GM18861 (cell line): Measurements from ENCODE around the gene OGG1.
"Not testable (repeated sequence)": the region's sequence is repeated elsewhere in the genome, so short reads cannot be mapped to it uniquely, and the experiment has no call there.

Experiments used
- ATAC-seq: cut with Tn5 transposase; IDR thresholded peaks from one replicate; pipeline ENCODE4 v1.9.1; 2021; ENCODE audit not compliant: unreplicated experiment

The OGG1 gene

GRCh38 chr3:9760779-9761505 lies 11.2 kb downstream of the OGG1 start:
- ATAC-seq, result no peak

GRCh38 chr3:9761919-9762318 lies 12.2 kb downstream of the OGG1 start:
- ATAC-seq, result no peak

DNA sequence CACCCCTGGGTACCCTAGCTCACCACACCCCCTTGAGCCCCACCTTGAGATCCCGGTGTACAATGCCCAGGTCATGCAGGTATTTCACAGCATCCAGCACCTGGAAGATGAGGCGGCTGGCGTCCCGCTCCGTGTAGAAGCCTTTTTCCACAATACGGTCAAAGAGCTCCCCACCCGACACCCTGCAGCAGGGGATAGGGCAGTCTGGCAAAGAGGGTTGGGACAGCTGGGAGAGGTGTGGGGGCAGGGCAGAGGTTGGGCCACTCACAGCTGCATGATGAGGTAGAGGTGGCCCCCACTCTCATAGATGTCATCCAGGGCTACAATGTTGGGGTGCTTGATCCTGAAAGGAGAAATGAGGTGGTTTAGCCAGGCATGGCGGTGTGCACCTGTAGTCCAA lies 13.1 kb downstream of the OGG1 start:
- no peak for ATAC-seq

GRCh38 chr3:9765865-9766264 lies 16.1 kb downstream of the OGG1 start:
- ATAC-seq, result no peak

GRCh38 chr3:9767418-9767817 lies 17.7 kb downstream of the OGG1 start:
- no peak for ATAC-seq

- ATAC-seq, result no peak
These were observed 18.5 kb downstream of the OGG1 start for GRCh38 chr3:9768141-9768775.

- ATAC-seq, result no peak
These were observed 19.3 kb downstream of the OGG1 start for GRCh38 chr3:9769012-9769411.

DNA sequence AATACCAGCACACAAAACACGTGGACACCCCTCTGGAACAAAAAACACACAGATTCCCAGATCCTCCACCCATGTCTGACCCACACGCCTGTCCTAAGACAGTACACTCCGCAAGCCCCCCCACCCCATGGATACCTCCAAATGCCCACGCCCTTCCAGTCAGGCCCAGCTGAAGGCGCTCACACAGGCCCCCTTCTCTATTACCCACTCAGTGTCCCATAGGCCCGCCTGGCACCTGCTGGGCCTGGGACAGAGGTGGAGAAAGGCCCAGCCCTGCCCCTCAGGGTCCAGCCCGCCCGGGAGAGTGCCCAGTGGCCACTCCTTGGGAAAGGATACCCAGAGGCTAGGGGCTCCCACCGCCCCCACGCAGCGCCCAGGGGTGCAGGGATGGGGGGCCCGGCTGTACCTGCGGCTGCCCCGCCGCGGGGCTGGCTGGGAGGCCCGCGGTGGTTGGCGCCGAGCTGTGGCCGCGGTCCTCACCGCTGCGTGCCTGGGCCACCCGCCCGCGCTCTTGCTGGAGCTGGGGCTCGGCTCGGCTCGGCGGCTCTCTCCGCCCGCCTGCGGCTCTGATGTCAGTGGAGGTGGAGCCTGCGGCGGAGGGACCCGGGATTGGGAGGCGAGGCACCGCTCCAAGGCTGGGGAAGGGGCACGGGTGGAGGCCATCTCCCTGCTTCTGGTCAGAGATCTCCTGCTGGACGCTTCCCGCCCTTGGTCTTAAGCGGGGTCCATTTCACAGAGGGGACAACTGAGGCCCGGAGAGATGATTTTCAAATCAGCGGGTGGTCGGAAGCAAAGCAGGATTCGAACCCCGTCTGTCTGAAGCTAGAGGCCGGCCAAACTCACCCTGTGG lies 19.9 kb downstream of the OGG1 start, which contains the start of gene CAMK1:
CAMK1 (minus strand) TSS at position 522 of the 850 bp plus-strand sequence. CDS start 2,198 bp downstream, outside the sequence.
- no peak for ATAC-seq

DNA sequence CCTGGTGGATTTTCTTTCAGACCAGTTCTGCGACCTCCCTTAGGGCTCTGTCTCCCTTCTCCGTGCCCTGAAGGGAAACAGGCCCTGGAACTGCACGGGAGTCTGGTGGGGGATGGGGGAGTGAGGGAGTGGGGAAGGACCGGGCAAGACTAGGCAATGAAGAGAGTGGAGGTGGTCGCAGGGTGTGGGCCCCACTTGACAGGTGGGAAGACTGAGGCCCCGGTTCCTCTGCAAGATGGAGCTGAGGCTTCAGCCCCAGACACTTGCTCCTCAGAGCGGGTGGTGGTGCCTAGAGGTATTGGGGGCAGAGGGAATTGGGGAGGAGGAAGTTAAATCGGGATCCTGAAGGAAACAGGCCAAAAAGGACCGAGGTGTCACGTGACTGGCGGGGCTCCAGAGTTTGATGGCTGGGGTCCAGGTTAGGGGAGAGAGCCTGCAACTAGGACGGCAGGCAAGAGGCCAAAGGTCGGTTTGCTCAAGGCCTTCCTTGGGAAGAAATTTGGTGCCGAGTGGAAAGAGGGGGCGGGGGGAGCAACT lies 20.6 kb downstream of the OGG1 start:
- ATAC-seq, result no peak

DNA sequence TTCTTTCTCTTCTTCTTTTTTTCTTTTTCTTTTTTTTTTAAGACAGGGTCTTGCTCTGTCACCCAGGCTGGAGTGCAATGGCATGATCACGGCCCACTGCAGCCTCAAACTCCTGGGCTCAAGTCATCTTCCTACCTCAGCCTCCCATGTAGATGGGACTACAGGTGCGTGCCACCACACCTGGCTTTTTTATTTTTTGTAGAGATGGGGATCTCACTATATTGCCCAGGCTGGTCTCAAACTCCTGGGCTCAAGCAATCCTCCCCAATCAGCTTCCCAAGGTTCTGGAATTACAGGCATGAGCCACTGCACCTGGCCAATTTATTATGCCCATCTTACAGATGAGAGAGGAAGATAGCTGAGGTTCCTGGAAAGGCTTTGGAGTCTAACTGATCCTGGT lies 21.3 kb downstream of the OGG1 start:
- not testable (repeated sequence) for ATAC-seq

- ATAC-seq, result no peak
These were observed 27.3 kb downstream of the OGG1 start for GRCh38 chr3:9776896-9777693.

- no peak for ATAC-seq
These were observed 27.9 kb downstream of the OGG1 start for GRCh38 chr3:9777694-9778021.

- no peak for ATAC-seq
These were observed 28.7 kb downstream of the OGG1 start for GRCh38 chr3:9778143-9779074.

DNA sequence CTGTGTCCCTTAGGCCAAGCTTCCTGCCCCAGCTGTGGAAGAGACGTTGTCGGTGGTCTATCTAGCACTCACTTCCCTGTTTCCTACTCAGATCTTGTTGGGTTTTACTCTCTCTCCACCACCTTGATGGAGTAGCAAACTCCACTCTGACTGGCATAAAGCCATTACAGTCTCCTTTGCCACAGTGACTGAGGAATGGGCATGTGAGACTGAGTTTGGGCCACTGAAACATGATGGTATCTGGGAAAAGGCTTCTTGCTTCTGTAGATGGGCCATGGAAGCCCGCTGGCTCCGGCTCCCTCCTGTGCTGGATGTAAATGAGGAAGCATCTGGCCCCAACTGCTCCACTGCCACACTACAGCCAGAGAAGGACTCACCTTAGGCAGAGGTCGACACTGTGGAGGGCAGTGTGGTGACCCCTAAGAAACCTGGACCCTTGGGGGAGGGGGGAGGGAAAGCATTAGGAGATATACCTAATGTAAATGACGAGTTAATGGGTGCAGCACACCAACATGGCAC lies 29.4 kb downstream of the OGG1 start:
- no peak for ATAC-seq

DNA sequence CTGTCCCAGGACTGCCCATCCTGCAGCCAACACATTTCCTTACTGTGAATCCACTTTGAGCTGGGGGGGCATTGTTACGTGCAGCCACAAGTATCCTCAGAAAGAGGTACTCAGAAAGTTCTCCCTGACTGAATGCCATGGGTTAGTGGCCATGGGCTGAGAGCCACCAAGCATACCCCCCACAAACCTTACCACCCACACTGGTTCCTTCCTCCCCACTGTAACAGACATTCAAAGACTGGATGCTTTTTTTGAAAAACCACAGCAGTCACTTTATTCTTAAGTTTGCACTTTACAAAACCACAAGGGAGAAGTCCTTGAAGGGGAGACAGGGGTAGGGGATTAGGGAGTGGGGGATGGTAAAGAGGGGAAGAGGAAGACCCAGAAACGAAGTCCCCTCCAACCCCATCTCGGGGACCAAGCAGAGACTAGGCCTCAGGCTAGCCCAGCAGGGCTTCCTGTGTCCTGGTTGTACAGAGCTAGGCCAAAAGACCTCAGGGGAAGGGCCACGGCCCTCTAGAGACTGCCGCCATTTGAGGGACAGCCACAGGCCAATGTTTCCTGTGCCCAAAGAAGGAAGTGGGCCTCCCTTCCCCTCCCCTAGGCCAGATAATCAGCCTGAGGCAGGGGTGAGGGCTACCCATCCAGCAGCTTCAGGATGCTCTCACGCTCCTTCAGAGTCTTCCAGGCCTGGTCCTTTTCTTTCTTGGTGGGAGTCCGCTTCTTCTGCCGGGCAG lies 30.1 kb downstream of the OGG1 start:
- peak; percentile 69 for ATAC-seq

GRCh38 chr3:9780458-9780812 lies 30.7 kb downstream of the OGG1 start:
- no peak for ATAC-seq

- no peak for ATAC-seq
These were observed 31.2 kb downstream of the OGG1 start for GRCh38 chr3:9780910-9781309.

DNA sequence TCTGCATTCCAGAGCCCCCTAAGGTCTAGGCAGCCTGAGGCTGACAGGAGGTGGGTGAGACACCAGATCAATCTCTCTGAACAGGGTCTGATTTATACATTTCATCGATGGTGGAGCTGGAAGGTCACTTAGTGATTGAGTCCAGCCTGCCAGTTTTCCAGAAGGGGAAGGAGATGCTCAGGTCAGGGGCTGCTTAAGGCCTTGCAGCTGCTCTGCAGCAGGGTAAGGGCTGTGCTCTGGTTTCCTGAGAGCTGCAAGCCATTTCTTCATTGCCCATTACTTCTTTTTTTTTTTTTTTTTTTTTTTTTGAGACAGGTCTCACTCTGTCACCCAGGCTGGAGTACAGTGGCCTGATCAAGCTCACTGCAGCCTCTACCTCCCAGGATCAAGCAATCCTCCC lies 31.8 kb downstream of the OGG1 start:
- ATAC-seq, result no peak
